Mesenchymal stem cell (in vitro differentiated cells and primary cell): Measurements from ENCODE around the gene RPS6KA2.
"Not testable (repeated sequence)": the region's sequence is repeated elsewhere in the genome, so short reads cannot be mapped to it uniquely, and the experiment has no call there.

Source experiments
- DNase-seq: peaks from one replicate; pipeline ENCODE4 v3.0.0-alpha.2; 2013
- H2AFZ ChIP-seq: one replicate; pipeline ENCODE4 v1.6.1; 2013; ENCODE audit warnings: low read depth, mild to moderate bottlenecking, control low read depth, inconsistent platforms, low read length, moderate library complexity
- H2AK5ac ChIP-seq: 2 replicates; pipeline ENCODE4 v1.6.1; 2013; ENCODE audit warnings: low read length, moderate library complexity, mild to moderate bottlenecking, inconsistent platforms; ENCODE audit not compliant: severe bottlenecking
- H2BK120ac ChIP-seq: one replicate; pipeline ENCODE4 v1.6.1; 2013; ENCODE audit warnings: low read depth, mild to moderate bottlenecking, inconsistent platforms, low read length, moderate library complexity
- H2BK12ac ChIP-seq, 2 experiments: one replicate each; pipeline ENCODE4 v1.6.1; 2013; ENCODE audit warnings: inconsistent platforms in 2 of 2, low read length in 2 of 2, mild to moderate bottlenecking in 2 of 2, moderate library complexity in 2 of 2, control low read depth in 1 of 2
- H2BK15ac ChIP-seq: one replicate; pipeline ENCODE4 v1.6.1; 2013; ENCODE audit warnings: mild to moderate bottlenecking, low read depth, inconsistent platforms; ENCODE audit not compliant: poor library complexity, severe bottlenecking
- H2BK5ac ChIP-seq: 2 replicates; pipeline ENCODE4 v1.6.1; 2013; ENCODE audit warnings: low read depth, mild to moderate bottlenecking, low read length, control low read depth, inconsistent platforms; ENCODE audit not compliant: poor library complexity, severe bottlenecking
- H3K14ac ChIP-seq, 2 experiments: one replicate each; pipeline ENCODE4 v1.6.1; 2013; ENCODE audit warnings: inconsistent platforms in 2 of 2, low read length in 2 of 2, control low read depth in 1 of 2, mild to moderate bottlenecking in 1 of 2, moderate library complexity in 1 of 2
- H3K18ac ChIP-seq, 2 experiments: one replicate each; pipeline ENCODE4 v1.6.1; 2013; ENCODE audit warnings: inconsistent platforms in 2 of 2, low read length in 2 of 2, control low read depth in 1 of 2, low read depth in 1 of 2, mild to moderate bottlenecking in 1 of 2
- H3K23ac ChIP-seq, 2 experiments: one replicate each; pipeline ENCODE4 v1.6.1; 2013; ENCODE audit warnings: inconsistent platforms in 2 of 2, low read length in 2 of 2, mild to moderate bottlenecking in 2 of 2, moderate library complexity in 2 of 2, control low read depth in 1 of 2
- H3K27ac ChIP-seq: 2 replicates; pipeline ENCODE4 v1.5.1; 2013; ENCODE audit warnings: mild to moderate bottlenecking, moderate library complexity, low read length, control low read depth, inconsistent platforms; ENCODE audit not compliant: poor library complexity, severe bottlenecking
- H3K27me3 ChIP-seq, 2 experiments: 2 replicates each; pipeline versions ENCODE4 v1.6.1 to v1.7.0; 2013; ENCODE audit warnings: low read length in 2 of 2, mild to moderate bottlenecking in 2 of 2, moderate library complexity in 2 of 2, control low read depth in 1 of 2, inconsistent platforms in 1 of 2; ENCODE audit not compliant: control insufficient read depth in 1 of 2, insufficient read depth in 1 of 2
- H3K36me3 ChIP-seq, 2 experiments: 2 replicates each; pipeline versions ENCODE4 v1.6.1 to v1.7.0; 2013; ENCODE audit warnings: low read length in 2 of 2, control low read depth in 1 of 2, inconsistent platforms in 1 of 2, low read depth in 1 of 2, mild to moderate bottlenecking in 1 of 2; ENCODE audit not compliant: insufficient read depth in 2 of 2, control insufficient read depth in 1 of 2
- H3K4ac ChIP-seq, 2 experiments: one replicate each; pipeline ENCODE4 v1.6.1; 2013; ENCODE audit warnings: inconsistent platforms in 2 of 2, low read length in 2 of 2, mild to moderate bottlenecking in 2 of 2, moderate library complexity in 2 of 2, control low read depth in 1 of 2, low read depth in 1 of 2
- H3K4me1 ChIP-seq: 2 replicates; pipeline ENCODE4 v1.6.1; 2013; ENCODE audit warnings: low read depth, low read length, control low read depth; ENCODE audit not compliant: control insufficient read depth, insufficient read depth
- H3K4me2 ChIP-seq: 2 replicates; pipeline ENCODE4 v1.6.1; 2013; ENCODE audit warnings: low read length, mild to moderate bottlenecking, inconsistent platforms; ENCODE audit not compliant: poor library complexity, severe bottlenecking
- H3K4me3 ChIP-seq, 2 experiments: 2 replicates each; pipeline versions ENCODE4 v1.5.1 to v1.7.0; 2013; ENCODE audit warnings: low read length in 2 of 2, mild to moderate bottlenecking in 2 of 2, control low read depth in 1 of 2, low read depth in 1 of 2; ENCODE audit not compliant: insufficient read depth in 1 of 2
- H3K79me1 ChIP-seq: replicated peaks from 2 replicates; pipeline ENCODE4 v1.6.1; 2013; ENCODE audit warnings: mild to moderate bottlenecking, control low read depth, low read length, inconsistent platforms; ENCODE audit not compliant: poor library complexity, severe bottlenecking
- H3K9ac ChIP-seq: 2 replicates; pipeline ENCODE4 v1.7.0; 2013; ENCODE audit warnings: mild to moderate bottlenecking, low read length, moderate library complexity
- H3K9me3 ChIP-seq: 2 replicates; pipeline ENCODE4 v1.7.0; 2013; ENCODE audit warnings: mild to moderate bottlenecking, low read length; ENCODE audit not compliant: control insufficient read depth
- H4K8ac ChIP-seq: one replicate; pipeline ENCODE4 v1.6.1; 2013; ENCODE audit warnings: inconsistent platforms, mild to moderate bottlenecking, low read length, moderate library complexity
- H4K91ac ChIP-seq: one replicate; pipeline ENCODE4 v1.6.1; 2013; ENCODE audit warnings: mild to moderate bottlenecking, low read length, inconsistent platforms
- WGBS: methylation state at CpG from one replicate; pipeline ENCODE4 v1.1.7; 2013; ENCODE audit warnings: mixed read lengths; 5-methylcytosine and 5-hydroxymethylcytosine counted together

Gene RPS6KA2

GRCh38 chr6:166539011-166539385 lies 88.1 kb downstream of the RPS6KA2 start:
- not testable (repeated sequence) for DNase-seq, H3K4ac ChIP-seq, H2AK5ac ChIP-seq, H4K8ac ChIP-seq, H3K14ac ChIP-seq, H3K9ac ChIP-seq, H2BK120ac ChIP-seq, H3K4me1 ChIP-seq, H3K9me3 ChIP-seq, H3K18ac ChIP-seq, H2AFZ ChIP-seq, H3K4me3 ChIP-seq, H2BK5ac ChIP-seq, H4K91ac ChIP-seq, H2BK12ac ChIP-seq, H3K27ac ChIP-seq, H3K27me3 ChIP-seq, H3K23ac ChIP-seq, H2BK15ac ChIP-seq, H3K79me1 ChIP-seq, H3K4me2 ChIP-seq
- WGBS = over 99% methylated on average over 9 of the region's 9 CpGs
- peaks cover 0 to 24% of the 10 kb centered on the region in 2 experiments for H3K36me3 ChIP-seq

DNA sequence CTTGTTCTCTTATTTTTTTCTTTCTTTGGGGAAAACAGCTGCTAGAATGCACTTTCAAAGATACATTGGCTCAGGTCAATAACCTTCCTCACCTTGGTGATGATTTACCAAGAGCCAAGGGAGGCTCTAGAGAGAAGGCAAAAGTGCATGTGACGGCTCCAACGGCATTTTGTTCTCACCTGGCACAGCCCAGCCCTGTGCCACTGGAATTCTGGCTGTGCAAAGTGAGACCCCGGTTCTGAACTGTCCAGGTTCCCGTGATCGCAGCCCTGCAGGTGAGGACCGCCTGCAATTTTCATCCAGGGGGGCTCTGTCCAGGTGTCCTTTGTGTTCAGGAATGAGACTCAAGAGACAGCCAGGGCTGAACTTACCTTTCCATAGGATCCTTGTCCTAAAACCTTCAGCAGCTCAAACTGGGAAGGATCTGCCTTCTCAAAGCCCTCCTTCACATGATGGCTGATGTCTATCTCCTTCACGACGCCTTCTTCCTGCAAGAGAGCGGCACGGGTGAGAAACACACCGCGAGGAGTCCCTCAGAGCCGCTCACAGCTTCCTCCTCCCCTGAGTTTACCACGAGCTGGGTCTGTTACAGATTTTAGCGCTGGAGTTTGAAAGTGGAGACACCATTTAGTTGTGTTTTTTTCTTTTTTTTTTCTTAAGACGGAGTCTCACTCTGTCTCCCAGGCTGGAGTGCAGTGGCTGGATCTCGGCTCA lies 88.6 kb downstream of the RPS6KA2 start:
- H3K36me3 ChIP-seq = peaks cover under 1 to 24% of the 10 kb centered on the region in 2 experiments
- H3K27ac ChIP-seq = no peak overlapping the region
- H4K91ac ChIP-seq = no peak overlapping the region
- H3K4ac ChIP-seq = no peak overlapping the region
- WGBS = 94% methylated on average over 15 of the region's 17 CpGs
- no peak overlapping the region for H2BK15ac ChIP-seq
- H2BK12ac ChIP-seq = no peak overlapping the region
- DNase-seq = no peak
- no peak overlapping the region for H3K18ac ChIP-seq
- no peaks in the 10 kb centered on the region for H3K79me1 ChIP-seq
- no peak overlapping the region for H4K8ac ChIP-seq
- H3K9ac ChIP-seq = no peak overlapping the region
- no peaks in the 10 kb centered on the region for H3K27me3 ChIP-seq
- H3K4me3 ChIP-seq = no peak overlapping the region
- no peak overlapping the region for H2AFZ ChIP-seq
- no peak overlapping the region for H2BK120ac ChIP-seq
- no peak overlapping the region for H2AK5ac ChIP-seq
- H2BK5ac ChIP-seq = no peak overlapping the region
- no peaks in the 10 kb centered on the region for H3K9me3 ChIP-seq
- H3K4me2 ChIP-seq = no peak overlapping the region
- H3K23ac ChIP-seq = no peak overlapping the region
- H3K4me1 ChIP-seq = peaks cover 3% of the 10 kb centered on the region
- no peak overlapping the region for H3K14ac ChIP-seq

DNA sequence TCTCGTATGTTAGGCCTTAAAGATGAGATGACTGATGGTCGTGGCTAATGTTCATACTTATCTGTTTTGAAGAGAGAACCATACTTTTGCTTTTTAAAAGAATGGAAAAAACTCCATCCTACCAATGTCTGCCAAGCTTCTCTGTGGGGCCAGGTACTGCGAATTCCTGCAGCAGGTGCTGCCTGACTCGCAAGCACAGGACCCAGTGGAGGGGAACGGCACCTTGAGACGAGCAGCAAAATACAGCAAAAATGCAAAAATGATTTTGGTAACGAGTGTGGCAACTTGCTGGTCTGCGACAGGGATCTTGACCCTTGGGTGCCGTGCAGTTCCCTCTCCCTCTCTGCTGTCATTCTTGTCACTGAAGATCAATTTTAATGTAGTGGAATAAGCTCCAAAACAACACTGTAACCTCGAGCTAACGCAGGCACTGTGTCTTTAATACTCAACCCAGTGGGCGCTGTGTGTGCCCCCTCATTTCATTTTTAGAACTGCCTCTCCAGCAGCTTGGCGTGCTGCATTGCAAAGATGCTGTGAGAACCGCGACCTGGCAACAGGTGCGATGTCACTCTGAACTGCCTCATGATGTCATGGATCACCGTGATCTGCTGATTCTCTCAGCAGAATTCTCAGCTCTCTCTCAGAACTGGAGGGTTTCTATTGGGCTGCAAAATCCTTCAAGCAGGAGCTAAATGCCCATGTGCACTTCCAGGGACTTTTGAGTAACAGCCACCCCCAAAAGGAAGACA lies 92.2 kb downstream of the RPS6KA2 start:
- WGBS = 96% methylated on average over 17 of the region's 17 CpGs

GRCh38 chr6:166533205-166533824 lies 93.7 kb downstream of the RPS6KA2 start:
- Histone ChIP-seq H2BK120ac (no peak overlapping the region), H2BK12ac (no peak overlapping the region), H3K4me1 (no peaks in the 10 kb centered on the region), H2BK15ac (no peak overlapping the region), H3K18ac (peak overlapping the region in 1 of 2 experiments; percentile 40), H3K79me1 (no peaks in the 10 kb centered on the region), H4K8ac (no peak overlapping the region), H3K9ac (no peak overlapping the region), H2BK5ac (no peak overlapping the region), H3K14ac (no peak overlapping the region), H3K27ac (no peak overlapping the region), H2AK5ac (no peak overlapping the region), H3K36me3 (peaks cover 15 to 46% of the 10 kb centered on the region in 2 experiments), H3K9me3 (no peaks in the 10 kb centered on the region), H4K91ac (no peak overlapping the region), H3K23ac (no peak overlapping the region), H3K4me3 (no peak overlapping the region), H3K4me2 (no peak overlapping the region), H2AFZ (no peak overlapping the region), H3K27me3 (no peaks in the 10 kb centered on the region), H3K4ac (no peak overlapping the region)
- DNase-seq = no peak
- 96% methylated on average over 15 of the region's 15 CpGs for WGBS

More for the DNA sequence above, 92.2 kb downstream of the RPS6KA2 start:
- no peaks in the 10 kb centered on the region for H3K4me1 ChIP-seq
- no peak overlapping the region for H3K23ac ChIP-seq
- H2BK12ac ChIP-seq = no peak overlapping the region
- H2BK120ac ChIP-seq = no peak overlapping the region
- H3K79me1 ChIP-seq = no peaks in the 10 kb centered on the region
- no peak overlapping the region for H2BK5ac ChIP-seq
- peaks cover 15 to 41% of the 10 kb centered on the region in 2 experiments for H3K36me3 ChIP-seq
- H2AFZ ChIP-seq = no peak overlapping the region
- H2AK5ac ChIP-seq = no peak overlapping the region
- no peaks in the 10 kb centered on the region for H3K9me3 ChIP-seq
- no peaks in the 10 kb centered on the region for H3K27me3 ChIP-seq
- H3K18ac ChIP-seq = no peak overlapping the region
- no peak overlapping the region for H2BK15ac ChIP-seq
- no peak overlapping the region for H3K4me3 ChIP-seq
- H3K4me2 ChIP-seq = no peak overlapping the region
- no peak overlapping the region for H4K91ac ChIP-seq
- no peak for DNase-seq
- no peak overlapping the region for H3K9ac ChIP-seq
- no peak overlapping the region for H3K14ac ChIP-seq
- H3K27ac ChIP-seq = no peak overlapping the region
- H3K4ac ChIP-seq = no peak overlapping the region
- peak overlapping the region; percentile 61 for H4K8ac ChIP-seq
